ENCODE data around the gene FOXL2. TPM values are rescaled to one million over a fixed set of nuclear protein-coding genes. Genes with fewer than 3 reads are reported as not detected.

Gene FOXL2
- total RNA-seq, 2 experiments from 2014 or later = not detected

- no peaks in the 10 kb centered on the region for H3K9me3 Mint-ChIP-seq
- no peaks in the 10 kb centered on the region for H3K4me1 Mint-ChIP-seq
- H3K27ac Mint-ChIP-seq = no peak overlapping the region
- POLR2A ChIA-PET = no interaction called here
- no peak for DNase-seq
- no peak overlapping the region for H3K4me3 Mint-ChIP-seq
- peaks cover 3% of the 10 kb centered on the region for H3K27me3 Mint-ChIP-seq
- CTCF ChIA-PET = interaction anchor here (1.7 kb wide), 1 partner anchor 17 kb away, joined by 12 read pairs; no protein-coding TSS in a partner anchor
- no peaks in the 10 kb centered on the region for H3K36me3 Mint-ChIP-seq (ENCODE audit: low read depth)
Measured at GRCh38 chr3:138898301-138898700, 48.6 kb downstream of the FOXL2 start.

Other genes with a start within 250 kb of the FOXL2 start
- gene PIK3CB, start 112.2 kb downstream of the FOXL2 start, total RNA-seq = 10 to 100 TPM; 13.5 to 14.4 TPM
- gene FOXL2NB, start 80 bp upstream of the FOXL2 start, total RNA-seq = not detected
- not detected for gene PRR23A, start 59.1 kb upstream of the FOXL2 start, total RNA-seq
- gene PRR23B, start 73.8 kb upstream of the FOXL2 start, total RNA-seq = not detected
- gene PRR23C, start 97.8 kb upstream of the FOXL2 start, total RNA-seq = not detected

Data from activated CD4-positive, alpha-beta memory T cell treated with anti-CD3 and anti-CD28 coated beads, Interleukin-2, amount 10 ng/mL, durations not matched to agents 7 days and 5 days (primary cell).